GM12878 (cell line): ENCODE measurements around the gene LY6G6D.

Source experiments
- CHD1 ChIP-seq: IDR thresholded peaks from 2 replicates; pipeline ENCODE4 v1.6.1; 2012; ENCODE audit warnings: low read depth, low read length, improper control_type of control experiment
- CREM ChIP-seq: IDR thresholded peaks from 2 replicates; pipeline ENCODE4 v1.6.1; 2014; ENCODE audit warnings: antibody characterized with exemption, low read depth
- EP300 ChIP-seq, 2 experiments: fragments of 150-350 bp in 1 of 2; IDR thresholded peaks; 2 replicates each; pipeline ENCODE4 v1.6.1; 2011 to 2012; ENCODE audit warnings: low read depth in 2 of 2, low read length in 2 of 2, borderline replicate concordance in 1 of 2, improper control_type of control experiment in 1 of 2, inconsistent platforms in 1 of 2; ENCODE audit not compliant: control insufficient read depth in 1 of 2
- ETV6 ChIP-seq, 2 experiments: fragments of 450-650 bp in 1 of 2; IDR thresholded peaks in 1 of 2; conservative IDR thresholded peaks in 1 of 2; 2 replicates each; pipeline ENCODE4 v1.6.1; 2014; ENCODE audit warnings: antibody characterized with exemption in 1 of 2, borderline replicate concordance in 1 of 2, low read depth in 1 of 2, mild to moderate bottlenecking in 1 of 2, moderate library complexity in 1 of 2
- HCFC1 ChIP-seq: fragments of 150-350 bp; IDR thresholded peaks from 2 replicates; pipeline ENCODE4 v1.6.1; 2014; ENCODE audit warnings: low read length
- MXI1 ChIP-seq: fragments of 150-350 bp; IDR thresholded peaks from 2 replicates; pipeline ENCODE4 v1.6.1; 2011; ENCODE audit warnings: low read depth, mild to moderate bottlenecking, inconsistent platforms, low read length, improper control_type of control experiment
- NFIC ChIP-seq: IDR thresholded peaks from 2 replicates; pipeline ENCODE4 v1.6.1; 2012; ENCODE audit warnings: low read depth, mild to moderate bottlenecking, inconsistent platforms, low read length, moderate library complexity
- POLR2A ChIP-seq: IDR thresholded peaks from 2 replicates; pipeline ENCODE4 v1.6.1; 2011; ENCODE audit warnings: low read depth, mild to moderate bottlenecking, low read length
- STAT1 ChIP-seq: fragments of 450-650 bp; conservative IDR thresholded peaks from 2 replicates; pipeline ENCODE4 v1.6.1; 2014; ENCODE audit warnings: antibody characterized with exemption, mild to moderate bottlenecking
- ZBED1 ChIP-seq: IDR thresholded peaks from 2 replicates; pipeline ENCODE4 v1.6.1; 2016; ENCODE audit warnings: borderline replicate concordance
- TF ChIP-seq, protein P1 (sequence below): fragments of 450-650 bp; IDR thresholded peaks from 2 replicates; pipeline ENCODE4 v1.6.1; 2016; ENCODE audit warnings: mild to moderate bottlenecking
- TF ChIP-seq, protein P2 (sequence below): fragments of 450-650 bp; IDR thresholded peaks from 2 replicates; pipeline ENCODE4 v1.6.1; 2017; ENCODE audit warnings: mild to moderate bottlenecking
- TF ChIP-seq, protein P3 (sequence below), 3 experiments: IDR thresholded peaks in 2 of 3; conservative IDR thresholded peaks in 1 of 3; 2 replicates each; pipeline ENCODE4 v1.5.1; 2011; ENCODE audit warnings: low read depth in 3 of 3, low read length in 3 of 3, mild to moderate bottlenecking in 3 of 3, control low read depth in 2 of 3, moderate library complexity in 2 of 3, inconsistent platforms in 1 of 3, mixed read lengths in 1 of 3; ENCODE audit not compliant: control insufficient read depth in 2 of 3, insufficient read depth in 1 of 3; ENCODE audit errors: extremely low read depth in 1 of 3
- TF ChIP-seq, protein P4 (sequence below): IDR thresholded peaks from 2 replicates; pipeline ENCODE4 v1.6.1; 2012; ENCODE audit warnings: low read length, inconsistent platforms

DNA sequence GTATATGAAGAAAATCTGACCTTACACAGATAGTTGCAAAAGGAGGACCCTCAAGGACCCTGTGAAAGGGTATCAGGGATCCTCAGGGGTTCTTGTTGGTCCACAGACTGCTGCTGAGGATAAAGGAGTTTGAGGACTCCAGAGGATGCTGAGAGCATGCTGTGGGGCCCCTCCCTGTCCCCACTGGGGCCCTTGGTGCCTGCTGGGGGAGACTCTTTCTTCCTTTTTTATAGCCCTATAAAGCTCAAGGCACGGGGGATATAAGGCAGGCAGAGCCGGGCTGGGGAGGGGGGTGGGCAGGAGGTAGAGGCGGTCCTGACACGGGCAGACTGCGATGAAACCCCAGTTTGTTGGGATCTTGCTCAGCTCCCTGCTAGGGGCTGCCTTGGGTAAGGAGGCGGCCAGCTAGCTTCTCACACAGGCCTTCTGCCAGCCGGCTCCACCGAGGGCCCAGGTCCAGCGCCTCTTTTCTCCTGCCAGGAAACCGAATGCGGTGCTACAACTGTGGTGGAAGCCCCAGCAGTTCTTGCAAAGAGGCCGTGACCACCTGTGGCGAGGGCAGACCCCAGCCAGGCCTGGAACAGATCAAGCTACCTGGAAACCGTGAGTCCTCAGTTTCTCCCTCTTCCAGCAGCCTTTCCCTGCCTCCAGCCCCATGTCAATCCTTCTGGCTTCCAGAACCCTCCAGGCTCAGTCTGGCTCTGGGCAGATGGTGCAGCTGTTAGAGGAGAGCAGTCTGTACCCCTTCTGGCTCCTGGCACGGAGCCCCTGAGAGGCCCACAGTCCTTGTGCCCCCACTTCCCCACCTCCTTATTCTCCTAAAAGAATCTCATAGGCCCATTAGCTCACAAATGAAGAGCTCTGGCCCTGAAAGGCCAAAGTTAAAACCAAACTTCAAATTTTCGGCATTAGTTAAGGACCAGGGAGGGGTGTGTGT is at the start of gene LY6G6D:
- TF ChIP-seq EP300 (IDR thresholded peaks at IDR 0.05; ENCODE audit: borderline replicate concordance in 1 of 2, control insufficient read depth in 1 of 2, low read depth in 2 of 2, low read length in 2 of 2) (no peak), ETV6 (conservative IDR thresholded peaks at IDR 0.05 in 1 of 2, IDR thresholded peaks at IDR 0.05 in 1 of 2; ENCODE audit: borderline replicate concordance in 1 of 2, low read depth in 1 of 2) (no peak), ZBED1 (no peak), HCFC1 (no peak), CHD1 (no peak), POLR2A (no peak), MXI1 (no peak), CREM (no peak), NFIC (no peak), STAT1 (no peak)
- TF ChIP-seq, protein P1, sequence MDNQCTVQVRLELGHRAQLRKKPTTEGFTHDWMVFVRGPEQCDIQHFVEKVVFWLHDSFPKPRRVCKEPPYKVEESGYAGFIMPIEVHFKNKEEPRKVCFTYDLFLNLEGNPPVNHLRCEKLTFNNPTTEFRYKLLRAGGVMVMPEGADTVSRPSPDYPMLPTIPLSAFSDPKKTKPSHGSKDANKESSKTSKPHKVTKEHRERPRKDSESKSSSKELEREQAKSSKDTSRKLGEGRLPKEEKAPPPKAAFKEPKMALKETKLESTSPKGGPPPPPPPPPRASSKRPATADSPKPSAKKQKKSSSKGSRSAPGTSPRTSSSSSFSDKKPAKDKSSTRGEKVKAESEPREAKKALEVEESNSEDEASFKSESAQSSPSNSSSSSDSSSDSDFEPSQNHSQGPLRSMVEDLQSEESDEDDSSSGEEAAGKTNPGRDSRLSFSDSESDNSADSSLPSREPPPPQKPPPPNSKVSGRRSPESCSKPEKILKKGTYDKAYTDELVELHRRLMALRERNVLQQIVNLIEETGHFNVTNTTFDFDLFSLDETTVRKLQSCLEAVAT: no peak
- TF ChIP-seq, protein P2, sequence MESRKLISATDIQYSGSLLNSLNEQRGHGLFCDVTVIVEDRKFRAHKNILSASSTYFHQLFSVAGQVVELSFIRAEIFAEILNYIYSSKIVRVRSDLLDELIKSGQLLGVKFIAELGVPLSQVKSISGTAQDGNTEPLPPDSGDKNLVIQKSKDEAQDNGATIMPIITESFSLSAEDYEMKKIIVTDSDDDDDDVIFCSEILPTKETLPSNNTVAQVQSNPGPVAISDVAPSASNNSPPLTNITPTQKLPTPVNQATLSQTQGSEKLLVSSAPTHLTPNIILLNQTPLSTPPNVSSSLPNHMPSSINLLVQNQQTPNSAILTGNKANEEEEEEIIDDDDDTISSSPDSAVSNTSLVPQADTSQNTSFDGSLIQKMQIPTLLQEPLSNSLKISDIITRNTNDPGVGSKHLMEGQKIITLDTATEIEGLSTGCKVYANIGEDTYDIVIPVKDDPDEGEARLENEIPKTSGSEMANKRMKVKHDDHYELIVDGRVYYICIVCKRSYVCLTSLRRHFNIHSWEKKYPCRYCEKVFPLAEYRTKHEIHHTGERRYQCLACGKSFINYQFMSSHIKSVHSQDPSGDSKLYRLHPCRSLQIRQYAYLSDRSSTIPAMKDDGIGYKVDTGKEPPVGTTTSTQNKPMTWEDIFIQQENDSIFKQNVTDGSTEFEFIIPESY: no peak
- TF ChIP-seq, protein P3, sequence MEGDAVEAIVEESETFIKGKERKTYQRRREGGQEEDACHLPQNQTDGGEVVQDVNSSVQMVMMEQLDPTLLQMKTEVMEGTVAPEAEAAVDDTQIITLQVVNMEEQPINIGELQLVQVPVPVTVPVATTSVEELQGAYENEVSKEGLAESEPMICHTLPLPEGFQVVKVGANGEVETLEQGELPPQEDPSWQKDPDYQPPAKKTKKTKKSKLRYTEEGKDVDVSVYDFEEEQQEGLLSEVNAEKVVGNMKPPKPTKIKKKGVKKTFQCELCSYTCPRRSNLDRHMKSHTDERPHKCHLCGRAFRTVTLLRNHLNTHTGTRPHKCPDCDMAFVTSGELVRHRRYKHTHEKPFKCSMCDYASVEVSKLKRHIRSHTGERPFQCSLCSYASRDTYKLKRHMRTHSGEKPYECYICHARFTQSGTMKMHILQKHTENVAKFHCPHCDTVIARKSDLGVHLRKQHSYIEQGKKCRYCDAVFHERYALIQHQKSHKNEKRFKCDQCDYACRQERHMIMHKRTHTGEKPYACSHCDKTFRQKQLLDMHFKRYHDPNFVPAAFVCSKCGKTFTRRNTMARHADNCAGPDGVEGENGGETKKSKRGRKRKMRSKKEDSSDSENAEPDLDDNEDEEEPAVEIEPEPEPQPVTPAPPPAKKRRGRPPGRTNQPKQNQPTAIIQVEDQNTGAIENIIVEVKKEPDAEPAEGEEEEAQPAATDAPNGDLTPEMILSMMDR (IDR thresholded peaks at IDR 0.05 in 2 of 3, conservative IDR thresholded peaks at IDR 0.05 in 1 of 3; ENCODE audit: control insufficient read depth in 2 of 3, extremely low read depth in 1 of 3, insufficient read depth in 1 of 3, low read depth in 3 of 3, low read length in 3 of 3): no peak
- TF ChIP-seq, protein P4, sequence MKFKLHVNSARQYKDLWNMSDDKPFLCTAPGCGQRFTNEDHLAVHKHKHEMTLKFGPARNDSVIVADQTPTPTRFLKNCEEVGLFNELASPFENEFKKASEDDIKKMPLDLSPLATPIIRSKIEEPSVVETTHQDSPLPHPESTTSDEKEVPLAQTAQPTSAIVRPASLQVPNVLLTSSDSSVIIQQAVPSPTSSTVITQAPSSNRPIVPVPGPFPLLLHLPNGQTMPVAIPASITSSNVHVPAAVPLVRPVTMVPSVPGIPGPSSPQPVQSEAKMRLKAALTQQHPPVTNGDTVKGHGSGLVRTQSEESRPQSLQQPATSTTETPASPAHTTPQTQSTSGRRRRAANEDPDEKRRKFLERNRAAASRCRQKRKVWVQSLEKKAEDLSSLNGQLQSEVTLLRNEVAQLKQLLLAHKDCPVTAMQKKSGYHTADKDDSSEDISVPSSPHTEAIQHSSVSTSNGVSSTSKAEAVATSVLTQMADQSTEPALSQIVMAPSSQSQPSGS: no peak
